Heart right ventricle (tissue), 16 donors: Measurements from ENCODE around the gene LGR6. TPM values are rescaled to one million over a fixed set of nuclear protein-coding genes. Genes with fewer than 3 reads are reported as not detected.

ENCODE experiments used
- ATAC-seq, 8 donors: fragments of 200-7000 bp; cut with Tn5 transposase; one replicate each; pipeline ENCODE4 v1.9.1; 2020; ENCODE audit warnings: mild to moderate bottlenecking in 8 of 8, moderate library complexity in 8 of 8, moderate number of reproducible peaks in 1 of 8
- DNase-seq, 2 donors: peaks; one replicate each; pipeline ENCODE4 v3.0.0-alpha.2; 2020
- H3K27ac ChIP-seq, 10 donors: fragments of 200-600 bp; sonication (generic) in 2 of 10; one replicate each; pipeline versions ENCODE4 v1.5.0 to v1.8.0; 2020 to 2022; ENCODE audit warnings: mild to moderate bottlenecking in 3 of 10
- H3K27me3 ChIP-seq, 7 donors: fragments of 200-600 bp; one replicate each; pipeline ENCODE4 v1.8.0; 2021 to 2022; ENCODE audit warnings: mild to moderate bottlenecking in 2 of 7
- H3K36me3 ChIP-seq, 9 donors: fragments of 200-600 bp; sonication (generic) in 1 of 9; one replicate each; pipeline versions ENCODE4 v1.5.0 to v1.8.0; 2020 to 2022; ENCODE audit warnings: mild to moderate bottlenecking in 2 of 9
- H3K4me1 ChIP-seq, 9 donors: fragments of 200-600 bp; sonication (generic) in 1 of 9; one replicate each; pipeline versions ENCODE4 v1.5.0 to v1.8.0; 2020 to 2022; ENCODE audit warnings: mild to moderate bottlenecking in 4 of 9
- H3K4me3 ChIP-seq, 10 donors: fragments of 200-600 bp; sonication (generic) in 2 of 10; one replicate each; pipeline versions ENCODE4 v1.5.0 to v1.8.0; 2020 to 2022; ENCODE audit warnings: mild to moderate bottlenecking in 7 of 10, moderate library complexity in 2 of 10
- H3K9me3 ChIP-seq, 11 donors: fragments of 200-600 bp in 10 of 11; sonication (generic) in 2 of 11; one replicate each; pipeline versions ENCODE4 v1.5.0 to v1.8.0; 2013 to 2022; ENCODE audit warnings: mild to moderate bottlenecking in 2 of 11, control low read depth in 1 of 11, moderate library complexity in 1 of 11
- CTCF ChIP-seq, 9 donors: fragments of 200-600 bp; sonication (generic) in 2 of 9; IDR thresholded peaks; one replicate each; pipeline versions ENCODE4 v1.5.0 to v1.8.0; 2021 to 2022; ENCODE audit warnings: antibody characterized with exemption in 9 of 9, mild to moderate bottlenecking in 5 of 9, moderate library complexity in 1 of 9
- WGBS, 2 donors: extraction: QIAGEN DNeasy Blood & Tissue Kit; methylation state at CpG; one replicate each; pipeline ENCODE4 v1.1.7; 2013; ENCODE audit warnings: inconsistent platforms in 1 of 2; 5-methylcytosine and 5-hydroxymethylcytosine counted together
- intact Hi-C, 10 donors: fragments of 100-400 bp; cut with DNase I; formaldehyde crosslinking; loops; one replicate each; pipeline versions ENCODE4 v1.11.1 to v1.14.2; 2022
- polyA plus RNA-seq, 2 donors: library from polyadenylated mRNA; stranded (reverse); fragments of 200-250 nt; gene quantifications; one replicate each; pipeline ENCODE4 v1.2.3, GENCODE V29; 2013
- total RNA-seq, 10 donors: library from RNA; stranded (reverse); fragmentation: NEBNext Ultra II Directional in 3 of 10; extraction: Animal tissue kit (Norgen Biotek cat#: 25700) in 3 of 10; gene quantifications; one replicate each; pipeline versions ENCODE4 v1.2.1 to v1.2.4, GENCODE V29; 2021 to 2023
- donor health status: Arrhythmogenic right ventricular cardiomyopathy.
- donor health status: ischemic (EF 13 %, LVEDD 7.1; RV severe dilation, severe dysfunction).
- donor health status: healthy with polysubstance abuse.
- donor health status: DM: no; HTN: yes; CAD: no.
- donor health status: DM: no; HTN: no; CAD: no.
- donor health status: ischemic (EF 25% LVEDD 6.9; RV normal size, moderate dysfunction).
- donor health status: ischemic (EF 25% LVEDD 5.7; RV mildly dilated, moderate dysfunction).
- donor health status: healthy.
- donor health status: DM: yes; HTN: yes; CAD: no.
- donor health status: Ischemic cardiomyopathy.
- donor health status: ischemic (EF 35%, LVEDD 5.7; RV mildly dilated, moderate dysfunction).
- donor health status: nonischemic (EF 11% LVEDD 7.7; RV severe dilation, severe dysfunction).
- donor health status: DM: yes; HTN: yes; CAD: no.
- donor health status: PGD.
- donor health status: ischemic (EF 29% LVEDD 5.4; RV normal size, mild dysfunction).
- donor health status: nonischemic (EF 23%, LVEDD 6.1; RV moderate dilation, normal function).

The LGR6 gene
- total and polyA plus RNA-seq, 12 donors: 0.19 to 13.5 (median 2.2) TPM

- WGBS, 2 donors: 89 to 91% methylated on average over 9 of the region's 9 CpGs
- Histone ChIP-seq H3K36me3 (peaks cover 0 to 53% (median 0%) of the 10 kb centered on the region in 9 donors), H3K9me3 (no peaks in the 10 kb centered on the region), H3K4me1 (peaks cover 3 to 13% (median 7%) of the 10 kb centered on the region in 9 donors), H3K27ac (no peak overlapping the region), H3K4me3 (no peak overlapping the region), H3K27me3 (no peaks in the 10 kb centered on the region)
- ATAC-seq (no peak), DNase-seq (no peak)
- intact Hi-C loops: no loop called here
- TF ChIP-seq CTCF (IDR thresholded peaks at IDR 0.05): no peak
Observed at GRCh38 chr1:202150187-202150586, 43.4 kb upstream of the LGR6 start.

GRCh38 chr1:202150602-202151001 lies 43.0 kb upstream of the LGR6 start:
- H3K36me3 ChIP-seq: peaks cover 0 to 53% (median 0%) of the 10 kb centered on the region in 9 donors
- intact Hi-C loops: no loop called here
- H3K4me1 ChIP-seq: peaks cover 0 to 13% (median 6%) of the 10 kb centered on the region in 9 donors
- DNase-seq (no peak), ATAC-seq (no peak)
- no peak for TF ChIP-seq CTCF (IDR thresholded peaks at IDR 0.05)
- H3K27me3 ChIP-seq: no peaks in the 10 kb centered on the region
- H3K4me3 ChIP-seq: no peak overlapping the region
- WGBS, 2 donors: 85 to 88% methylated on average over 8 of the region's 8 CpGs
- H3K9me3 ChIP-seq: no peaks in the 10 kb centered on the region
- no peak overlapping the region for H3K27ac ChIP-seq

- Histone ChIP-seq H3K4me1 (peaks cover 0 to 15% (median 6%) of the 10 kb centered on the region in 9 donors), H3K36me3 (peaks cover 0 to 53% (median 0%) of the 10 kb centered on the region in 9 donors), H3K27me3 (no peaks in the 10 kb centered on the region), H3K27ac (no peak overlapping the region), H3K9me3 (no peaks in the 10 kb centered on the region), H3K4me3 (no peak overlapping the region)
- intact Hi-C loops: no loop called here
- WGBS, 2 donors: 92 to 95% methylated on average over 2 of the region's 2 CpGs
- DNase-seq (no peak), ATAC-seq (no peak)
- no peak for TF ChIP-seq CTCF (IDR thresholded peaks at IDR 0.05)
Observed at GRCh38 chr1:202151045-202151444, 42.6 kb upstream of the LGR6 start.

- no peak for TF ChIP-seq CTCF (IDR thresholded peaks at IDR 0.05)
- ATAC-seq (no peak), DNase-seq (no peak)
- WGBS, 2 donors: 86 to 88% methylated on average over 10 of the region's 10 CpGs
- H3K4me3 ChIP-seq: no peak overlapping the region
- no peak overlapping the region for H3K27ac ChIP-seq
- peaks cover 0 to 47% (median 0%) of the 10 kb centered on the region in 9 donors for H3K36me3 ChIP-seq
- intact Hi-C loops: no loop called here
- H3K27me3 ChIP-seq: no peaks in the 10 kb centered on the region
- H3K9me3 ChIP-seq: no peaks in the 10 kb centered on the region
- H3K4me1 ChIP-seq: peaks cover 0 to 15% (median 6%) of the 10 kb centered on the region in 9 donors
Observed at GRCh38 chr1:202152399-202152798, 41.2 kb upstream of the LGR6 start.
